22Rv1 (cell line): ENCODE measurements around the gene TMC4.

Experiments used
- ZFX ChIP-seq: fragments of 450-650 bp; IDR thresholded peaks from 2 replicates; pipeline ENCODE4 v1.6.1; 2017; ENCODE audit warnings: antibody characterized with exemption, borderline replicate concordance
- TF ChIP-seq, protein P1 (sequence below): fragments of 450-650 bp; IDR thresholded peaks from 2 replicates; pipeline ENCODE4 v1.5.1; 2017; ENCODE audit warnings: mild to moderate bottlenecking

DNA sequence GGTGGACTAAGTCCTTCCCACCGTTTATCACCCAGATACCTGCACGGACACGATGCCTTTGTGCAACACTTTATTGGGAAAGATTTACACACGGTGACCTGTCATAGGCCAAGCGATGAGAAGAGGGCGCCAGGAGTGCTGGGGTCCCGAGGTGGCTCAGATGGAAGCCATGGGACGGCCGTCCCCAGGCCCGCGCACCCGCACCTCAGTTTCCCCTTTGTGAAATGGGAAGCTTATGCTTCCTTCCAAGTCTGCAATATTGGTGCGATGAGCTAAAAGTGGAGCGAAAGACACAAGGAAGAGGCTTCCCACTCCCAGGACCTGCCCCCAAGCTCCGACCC, 369 bp upstream of the TMC4 start:
- TF ChIP-seq, protein P1, sequence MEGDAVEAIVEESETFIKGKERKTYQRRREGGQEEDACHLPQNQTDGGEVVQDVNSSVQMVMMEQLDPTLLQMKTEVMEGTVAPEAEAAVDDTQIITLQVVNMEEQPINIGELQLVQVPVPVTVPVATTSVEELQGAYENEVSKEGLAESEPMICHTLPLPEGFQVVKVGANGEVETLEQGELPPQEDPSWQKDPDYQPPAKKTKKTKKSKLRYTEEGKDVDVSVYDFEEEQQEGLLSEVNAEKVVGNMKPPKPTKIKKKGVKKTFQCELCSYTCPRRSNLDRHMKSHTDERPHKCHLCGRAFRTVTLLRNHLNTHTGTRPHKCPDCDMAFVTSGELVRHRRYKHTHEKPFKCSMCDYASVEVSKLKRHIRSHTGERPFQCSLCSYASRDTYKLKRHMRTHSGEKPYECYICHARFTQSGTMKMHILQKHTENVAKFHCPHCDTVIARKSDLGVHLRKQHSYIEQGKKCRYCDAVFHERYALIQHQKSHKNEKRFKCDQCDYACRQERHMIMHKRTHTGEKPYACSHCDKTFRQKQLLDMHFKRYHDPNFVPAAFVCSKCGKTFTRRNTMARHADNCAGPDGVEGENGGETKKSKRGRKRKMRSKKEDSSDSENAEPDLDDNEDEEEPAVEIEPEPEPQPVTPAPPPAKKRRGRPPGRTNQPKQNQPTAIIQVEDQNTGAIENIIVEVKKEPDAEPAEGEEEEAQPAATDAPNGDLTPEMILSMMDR: no peak
- no peak for TF ChIP-seq ZFX
